DMS53 treated with DMSO at 0.1 percent for 48 hours (cell line): ENCODE results near the gene TMEM131L.
"Not testable (repeated sequence)": the region's sequence is repeated elsewhere in the genome, so short reads cannot be mapped to it uniquely, and the experiment has no call there.

Experiments used
- DNase-seq: peaks from one replicate; lab custom pipeline; 2025; ENCODE audit not compliant: unreplicated experiment; lab: John Stamatoyannopoulos, UW

The TMEM131L gene

GRCh38 chr4:153643406-153644383 is 177.5 kb downstream of the TMEM131L start:
- DNase-seq: peak; percentile 64

GRCh38 chr4:153645183-153645582 is 179.0 kb downstream of the TMEM131L start:
- DNase-seq: no peak

GRCh38 chr4:153646261-153646660 is 180.1 kb downstream of the TMEM131L start:
- no peak for DNase-seq

- no peak for DNase-seq
These were observed 180.8 kb downstream of the TMEM131L start for GRCh38 chr4:153646978-153647377.

- DNase-seq: no peak
These were observed 181.8 kb downstream of the TMEM131L start for GRCh38 chr4:153647975-153648374.

- no peak for DNase-seq
These were observed 183.4 kb downstream of the TMEM131L start for GRCh38 chr4:153649572-153649991.

GRCh38 chr4:153651116-153651515 is 185.0 kb downstream of the TMEM131L start:
- DNase-seq: no peak

GRCh38 chr4:153651587-153651986 is 185.4 kb downstream of the TMEM131L start:
- no peak for DNase-seq

GRCh38 chr4:153652051-153652784 is 186.1 kb downstream of the TMEM131L start:
- no peak for DNase-seq

GRCh38 chr4:153655002-153655541 is 188.9 kb downstream of the TMEM131L start:
- no peak for DNase-seq

GRCh38 chr4:153655928-153656327 is 189.8 kb downstream of the TMEM131L start:
- DNase-seq: no peak

GRCh38 chr4:153661215-153661822 is 195.2 kb downstream of the TMEM131L start:
- no peak for DNase-seq

- no peak for DNase-seq
These were observed 195.7 kb downstream of the TMEM131L start for GRCh38 chr4:153661908-153662307.

GRCh38 chr4:153663667-153664066 is 197.5 kb downstream of the TMEM131L start:
- no peak for DNase-seq

- not testable (repeated sequence) for DNase-seq
These were observed 200.3 kb downstream of the TMEM131L start for GRCh38 chr4:153666505-153666904.

GRCh38 chr4:153668647-153669046 is 202.5 kb downstream of the TMEM131L start:
- no peak for DNase-seq

- no peak for DNase-seq
These were observed 203.7 kb downstream of the TMEM131L start for GRCh38 chr4:153669838-153670237.

- DNase-seq: no peak
These were observed 210.3 kb downstream of the TMEM131L start for GRCh38 chr4:153676486-153676885.

GRCh38 chr4:153676984-153677383 is 210.8 kb downstream of the TMEM131L start:
- no peak for DNase-seq

GRCh38 chr4:153679486-153679885 is 213.3 kb downstream of the TMEM131L start:
- no peak for DNase-seq

- DNase-seq: no peak
These were observed 217.6 kb downstream of the TMEM131L start for GRCh38 chr4:153683763-153684181.
